ENCODE data around the gene LRP1.

LRP1 gene

GRCh38 chr12:57110104-57111030, 17.9 kb upstream of the LRP1 start:
- no peaks in the 10 kb centered on the region for H3K9me3 ChIP-seq (replicated peaks; ENCODE audit: insufficient read depth, low read length)
- peak; percentile 47 for DNase-seq
- TF ChIP-seq EZH2 (optimal IDR thresholded peaks at IDR 0.05; ENCODE audit: low read depth, low read length) = no peak
- 0 out of 2 replicates have a peak, but pooled peaks have one; percentile 4 for TF ChIP-seq CTCF (IDR thresholded peaks at IDR 0.05; ENCODE audit: low read length)
- H4K20me1 ChIP-seq (ENCODE audit: insufficient read depth, low read length) = no peaks in the 10 kb centered on the region
- no peaks in the 10 kb centered on the region for H3K27me3 ChIP-seq (replicated peaks; ENCODE audit: insufficient read depth, low read length)
- peaks cover 5% of the 10 kb centered on the region for H3K4me1 ChIP-seq (ENCODE audit: low read length)
- peaks cover 12% of the 10 kb centered on the region; the same call in 1 of the 2 replicates for H3K79me2 ChIP-seq (ENCODE audit: low read length)
- peak overlapping the region; percentile 79; the same call in 1 of the 2 replicates for H3K27ac ChIP-seq (ENCODE audit: low read length)
- H2AFZ ChIP-seq (ENCODE audit: low read length) = peak overlapping the region; percentile 79
- peak overlapping the region; percentile 60 for H3K9ac ChIP-seq (ENCODE audit: low read length)
- peaks cover 14% of the 10 kb centered on the region for H3F3A ChIP-seq (ENCODE audit: insufficient read depth, low read length)
- H3K4me3 ChIP-seq (ENCODE audit: low read length) = peak overlapping the region; percentile 72
- H3K36me3 ChIP-seq (replicated peaks; ENCODE audit: insufficient read depth, low read length) = no peaks in the 10 kb centered on the region
- no peaks in the 10 kb centered on the region for H3K9me2 ChIP-seq (replicated peaks; ENCODE audit: insufficient read depth, low read length)
- peak overlapping the region; percentile 98 for H3K4me2 ChIP-seq (ENCODE audit: low read depth, low read length)

DNA sequence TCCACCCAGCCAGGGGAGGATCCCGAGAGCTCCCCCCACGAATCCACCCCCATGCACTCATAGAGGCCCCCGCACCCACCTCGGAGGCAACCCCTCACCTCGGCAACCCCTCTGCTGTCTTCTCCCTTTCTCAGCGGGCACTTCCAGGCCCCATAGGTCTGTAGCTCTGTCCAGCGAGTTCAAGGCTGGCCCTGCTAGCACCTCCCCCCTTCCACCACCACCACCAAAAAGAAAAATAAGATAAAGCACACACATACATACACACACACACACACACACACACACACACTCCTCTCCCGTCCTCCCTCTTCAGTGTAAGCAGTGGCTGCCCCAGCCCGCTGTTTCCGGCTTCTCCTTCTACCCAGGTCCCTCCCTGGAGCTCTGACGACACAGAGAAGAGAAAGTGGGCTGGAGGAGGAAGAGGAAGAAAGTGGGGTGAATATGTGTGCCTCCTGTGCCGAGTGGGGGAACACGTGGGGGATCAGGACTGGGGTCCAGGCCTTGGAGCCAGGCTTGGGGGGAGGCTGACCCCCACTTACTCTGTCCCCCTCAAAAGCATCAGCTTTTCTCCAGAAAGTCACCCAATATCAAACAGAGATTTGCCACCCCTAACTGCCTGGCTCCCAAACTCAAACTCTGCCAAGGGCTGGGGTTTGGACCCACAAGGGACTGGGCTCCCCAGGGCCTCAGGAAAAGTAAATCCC, 17.1 kb upstream of the LRP1 start, which contains the start of gene STAT6:
STAT6 (minus strand) TSS at position 332 of the 704 bp plus-strand sequence. CDS start 3,084 bp downstream, outside the sequence.
- Histone ChIP-seq H2AFZ (ENCODE audit: low read length) (peak within 1 kb of the TSS; percentile 79), H3K4me3 (ENCODE audit: low read length) (peak within 1 kb of the TSS; percentile 72), H3K79me2 (ENCODE audit: low read length) (peaks cover 12% of the 10 kb centered on the region; the same call in 1 of the 2 replicates), H3K9me2 (replicated peaks; ENCODE audit: insufficient read depth, low read length) (no peaks in the 10 kb centered on the region), H3K27ac (ENCODE audit: low read length) (peak within 1 kb of the TSS; percentile 79), H3K36me3 (replicated peaks; ENCODE audit: insufficient read depth, low read length) (no peaks in the 10 kb centered on the region), H3K9me3 (replicated peaks; ENCODE audit: insufficient read depth, low read length) (no peaks in the 10 kb centered on the region), H3K9ac (ENCODE audit: low read length) (peak within 1 kb of the TSS; percentile 60), H3K27me3 (replicated peaks; ENCODE audit: insufficient read depth, low read length) (no peaks in the 10 kb centered on the region), H4K20me1 (ENCODE audit: insufficient read depth, low read length) (no peaks in the 10 kb centered on the region), H3K4me2 (ENCODE audit: low read depth, low read length) (peak within 1 kb of the TSS; percentile 98), H3F3A (ENCODE audit: insufficient read depth, low read length) (peaks cover 14% of the 10 kb centered on the region), H3K4me1 (ENCODE audit: low read length) (peaks cover 5% of the 10 kb centered on the region)
- peak; percentile 82 for DNase-seq
- TF ChIP-seq EZH2phosphoT487 (IDR thresholded peaks at IDR 0.05; ENCODE audit: low read length) = no peak
- TF ChIP-seq EZH2 (optimal IDR thresholded peaks at IDR 0.05; ENCODE audit: low read depth, low read length) = no peak
- no peak for TF ChIP-seq CTCF (IDR thresholded peaks at IDR 0.05; ENCODE audit: low read length)

DNA sequence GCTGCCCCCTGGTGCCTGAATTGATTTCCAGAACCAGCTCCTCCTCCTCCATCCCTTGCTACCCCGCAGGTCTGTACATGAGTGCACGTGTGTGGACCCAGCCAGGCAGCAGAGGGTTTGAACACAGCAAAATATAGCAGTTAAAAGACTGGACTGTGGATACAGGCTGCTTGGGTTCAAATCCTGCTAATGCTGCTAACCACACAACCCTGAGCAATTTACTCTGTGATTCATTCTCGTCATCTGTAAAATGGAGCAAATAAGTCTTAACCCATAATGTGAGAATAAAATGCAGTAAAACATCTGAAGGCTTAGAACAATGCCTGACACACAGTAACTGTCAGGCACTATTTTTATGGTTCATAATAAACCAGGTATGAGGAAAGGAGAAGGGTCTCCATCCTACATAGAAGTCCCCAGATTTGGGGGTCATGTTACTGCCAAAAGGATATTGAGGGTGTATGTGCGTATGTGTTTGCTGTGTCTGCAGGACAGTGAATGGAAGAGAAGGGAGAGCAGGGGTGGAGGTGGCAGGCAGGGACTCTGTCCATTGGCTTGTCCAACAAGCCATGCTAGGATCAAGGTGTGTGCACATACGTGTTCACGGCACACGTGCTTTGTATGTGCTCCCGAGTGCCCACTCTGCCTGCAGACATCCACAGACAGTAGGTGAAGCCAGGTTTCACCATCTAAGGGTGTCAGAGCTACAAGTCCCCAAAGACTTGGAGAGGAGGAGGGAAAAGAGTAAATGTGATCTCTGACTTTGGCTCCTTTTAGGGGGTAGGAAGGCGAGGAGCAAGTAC, 15.6 kb upstream of the LRP1 start:
- Histone ChIP-seq H3K9ac (ENCODE audit: low read length) (no peak overlapping the region), H3K9me2 (replicated peaks; ENCODE audit: insufficient read depth, low read length) (no peaks in the 10 kb centered on the region), H4K20me1 (ENCODE audit: insufficient read depth, low read length) (no peaks in the 10 kb centered on the region), H3K27ac (ENCODE audit: low read length) (no peak overlapping the region; the same call in 1 of the 2 replicates), H3K9me3 (replicated peaks; ENCODE audit: insufficient read depth, low read length) (no peaks in the 10 kb centered on the region), H3K79me2 (ENCODE audit: low read length) (peaks cover 12% of the 10 kb centered on the region; the same call in 1 of the 2 replicates), H3F3A (ENCODE audit: insufficient read depth, low read length) (peaks cover 14% of the 10 kb centered on the region), H2AFZ (ENCODE audit: low read length) (0 out of 2 replicates have a peak overlapping the region, but pooled peaks have one; percentile 23), H3K27me3 (replicated peaks; ENCODE audit: insufficient read depth, low read length) (no peaks in the 10 kb centered on the region), H3K4me1 (ENCODE audit: low read length) (peaks cover 5% of the 10 kb centered on the region), H3K36me3 (replicated peaks; ENCODE audit: insufficient read depth, low read length) (no peaks in the 10 kb centered on the region), H3K4me3 (ENCODE audit: low read length) (peak overlapping the region; percentile 72), H3K4me2 (ENCODE audit: low read depth, low read length) (peak overlapping the region; percentile 98)
- TF ChIP-seq CTCF (IDR thresholded peaks at IDR 0.05; ENCODE audit: low read length) = peak; percentile 80
- no peak for TF ChIP-seq EZH2 (optimal IDR thresholded peaks at IDR 0.05; ENCODE audit: low read depth, low read length)
- peak; percentile 82 for DNase-seq

Data from MM.1S (cell line).